K562 (cell line): ENCODE data around the gene PIK3CG. TPM values are rescaled to one million over a fixed set of nuclear protein-coding genes. Genes with fewer than 3 reads are reported as not detected.

Source experiments
- DIDO1 ChIP-seq: fragments of 450-650 bp; IDR thresholded peaks from 2 replicates; pipeline ENCODE4 v1.6.1; 2016; ENCODE audit warnings: low read depth, missing biosample characterization, missing genetic modification characterization
- DPF2 ChIP-seq: fragments of 450-650 bp; IDR thresholded peaks from 2 replicates; pipeline ENCODE4 v1.6.1; 2016
- HNRNPH1 ChIP-seq: fragments of 200-400 bp; formaldehyde crosslinking; optimal IDR thresholded peaks from 2 replicates; pipeline ENCODE3; 2017; ENCODE audit warnings: low read depth, mild to moderate bottlenecking, low read length, moderate library complexity
- ILF3 ChIP-seq: fragments of 450-650 bp; IDR thresholded peaks from 2 replicates; pipeline ENCODE4 v1.6.1; 2018; ENCODE audit warnings: antibody characterized with exemption, mild to moderate bottlenecking, moderate library complexity, borderline replicate concordance
- KDM4B ChIP-seq, 2 experiments: fragments of 450-650 bp in 1 of 2; sonication (generic) in 1 of 2; IDR thresholded peaks; 2 replicates each; pipeline ENCODE4 v1.6.1; 2016 to 2017; ENCODE audit warnings: borderline replicate concordance in 2 of 2, antibody characterized with exemption in 1 of 2, low read depth in 1 of 2, mild to moderate bottlenecking in 1 of 2
- RAD51 ChIP-seq: fragments of 450-650 bp; IDR thresholded peaks from 2 replicates; pipeline ENCODE4 v1.7.1; 2016; ENCODE audit warnings: low read depth, mild to moderate bottlenecking, borderline replicate concordance
- RBM15 ChIP-seq: fragments of 200-400 bp; formaldehyde crosslinking; IDR thresholded peaks from 2 replicates; pipeline ENCODE4 v1.6.1; 2018; ENCODE audit warnings: mild to moderate bottlenecking, low read length, moderate library complexity; ENCODE audit not compliant: insufficient read depth
- RBM34 ChIP-seq: fragments of 200-400 bp; formaldehyde crosslinking; IDR thresholded peaks from 2 replicates; pipeline ENCODE4 v1.6.1; 2018; ENCODE audit warnings: low read length, borderline replicate concordance; ENCODE audit not compliant: insufficient read depth
- TGIF2 ChIP-seq: sonication (generic); formaldehyde crosslinking; IDR thresholded peaks from 2 replicates; pipeline ENCODE4 v1.8.1; 2022; ENCODE audit warnings: mild to moderate bottlenecking, missing genetic modification reagents, moderate library complexity
- ZNF232 ChIP-seq: sonication (generic); formaldehyde crosslinking; IDR thresholded peaks from 2 replicates; pipeline ENCODE4 v1.8.0; 2022; ENCODE audit warnings: mild to moderate bottlenecking, missing genetic modification reagents
- ZNF311 ChIP-seq: fragments of 250-450 bp; sonication (Bioruptor Pico); IDR thresholded peaks from 2 replicates; pipeline ENCODE4 v1.4.0; 2020; ENCODE audit warnings: mild to moderate bottlenecking, moderate library complexity
- ZNF551 ChIP-seq: fragments of 250-450 bp; sonication (Bioruptor Pico); IDR thresholded peaks from 2 replicates; pipeline ENCODE4 v1.5.0; 2021; ENCODE audit warnings: mild to moderate bottlenecking, moderate library complexity
- polyA plus RNA-seq, 8 experiments: library from polyadenylated mRNA; depleted of rRNA in 4 of 8; stranded (reverse) in 5 of 8; unstranded in 3 of 8; fragments of >200 nt; fragmentation: Nextera tagmentation in 2 of 8; fragmentation: Illumina TruSeq in 1 of 8; extraction: Ambion mirVana in 2 of 8; extraction: Trizol in 1 of 8; gene quantifications; 2 replicates each; pipeline versions ENCODE4 v1.2.1 to v1.2.3, GENCODE V29; 2011 to 2014; ENCODE audit warnings: inconsistent platforms in 1 of 8, missing spikeins in 1 of 8
- total RNA-seq, 7 experiments: library from RNA; depleted of rRNA in 6 of 7; stranded (reverse); fragments of >200 nt in 6 of 7; fragmentation: Illumina TruSeq in 2 of 7; extraction: Trizol in 2 of 7; gene quantifications; 2 replicates each; pipeline versions ENCODE4 v1.2.1 to v1.2.3, GENCODE V29; 2011 to 2021; ENCODE audit warnings: low replicate concordance in 1 of 7
- TF ChIP-seq, protein P1 (sequence below): fragments of 250-450 bp; sonication (Bioruptor Pico); IDR thresholded peaks from 2 replicates; pipeline ENCODE4 v1.5.0; 2021; ENCODE audit warnings: mild to moderate bottlenecking, moderate library complexity
- TF ChIP-seq, protein P2 (sequence below): fragments of 450-650 bp; formaldehyde crosslinking; IDR thresholded peaks from 2 replicates; pipeline ENCODE4 v1.4.0; 2020; ENCODE audit warnings: mild to moderate bottlenecking, moderate library complexity
- TF ChIP-seq, protein P3 (sequence below): sonication (generic); formaldehyde crosslinking; IDR thresholded peaks from 2 replicates; pipeline ENCODE4 v1.8.0; 2023; ENCODE audit warnings: mild to moderate bottlenecking, missing genetic modification reagents
- TF ChIP-seq, protein P4 (sequence below): sonication (generic); formaldehyde crosslinking; IDR thresholded peaks from 2 replicates; pipeline ENCODE4 v1.8.0; 2022; ENCODE audit warnings: mild to moderate bottlenecking, missing genetic modification reagents

Gene PIK3CG
- total and polyA plus RNA-seq, 9 of the 15 experiments (the other 6 are each of a cell fraction or from before 2014, with no cell fraction given), result 5.3 to 42.5 (median 29.0) TPM

DNA sequence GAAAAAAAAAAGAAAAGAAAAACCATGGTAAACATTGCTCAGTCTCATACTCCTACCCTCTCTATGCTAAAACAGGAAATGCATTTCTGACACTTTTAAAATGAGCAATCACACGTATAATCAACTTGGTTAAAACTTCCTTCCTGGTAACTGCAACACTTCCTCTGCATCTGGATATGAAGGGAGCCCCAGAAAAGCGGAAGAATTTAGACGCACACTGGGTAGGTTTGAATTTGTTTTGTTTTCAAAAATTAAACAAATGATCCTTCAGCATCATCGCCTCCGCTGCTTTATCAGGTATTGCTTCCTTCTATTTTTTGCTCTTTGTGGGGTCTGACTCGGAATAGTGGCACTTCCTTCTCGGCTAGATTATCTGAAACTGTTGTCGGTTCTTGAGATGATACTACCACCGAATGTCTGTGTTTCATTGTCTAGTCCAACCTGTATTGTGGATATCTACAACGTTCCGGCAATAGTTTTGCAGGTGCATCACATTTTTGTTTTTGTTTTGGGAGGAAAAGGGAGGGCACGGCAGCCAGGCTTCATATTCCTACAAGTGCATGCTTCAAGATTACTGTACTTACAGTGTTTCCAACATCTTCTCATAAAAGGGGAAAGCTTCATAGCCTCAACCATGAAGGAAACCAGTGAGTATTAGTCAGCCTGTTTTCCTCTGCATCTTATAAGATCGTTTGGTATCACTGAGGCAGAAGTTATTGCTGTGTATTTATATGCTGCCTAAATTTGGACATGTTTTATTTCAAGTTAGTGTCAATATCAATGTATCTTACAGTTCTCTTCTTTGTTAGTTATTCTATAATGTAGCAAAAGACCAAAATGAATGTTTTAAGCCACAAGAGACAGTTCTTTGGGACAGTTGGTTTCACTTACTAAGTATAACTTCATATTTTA, at the start of gene PIK3CG (continued):
- TF ChIP-seq, protein P1, sequence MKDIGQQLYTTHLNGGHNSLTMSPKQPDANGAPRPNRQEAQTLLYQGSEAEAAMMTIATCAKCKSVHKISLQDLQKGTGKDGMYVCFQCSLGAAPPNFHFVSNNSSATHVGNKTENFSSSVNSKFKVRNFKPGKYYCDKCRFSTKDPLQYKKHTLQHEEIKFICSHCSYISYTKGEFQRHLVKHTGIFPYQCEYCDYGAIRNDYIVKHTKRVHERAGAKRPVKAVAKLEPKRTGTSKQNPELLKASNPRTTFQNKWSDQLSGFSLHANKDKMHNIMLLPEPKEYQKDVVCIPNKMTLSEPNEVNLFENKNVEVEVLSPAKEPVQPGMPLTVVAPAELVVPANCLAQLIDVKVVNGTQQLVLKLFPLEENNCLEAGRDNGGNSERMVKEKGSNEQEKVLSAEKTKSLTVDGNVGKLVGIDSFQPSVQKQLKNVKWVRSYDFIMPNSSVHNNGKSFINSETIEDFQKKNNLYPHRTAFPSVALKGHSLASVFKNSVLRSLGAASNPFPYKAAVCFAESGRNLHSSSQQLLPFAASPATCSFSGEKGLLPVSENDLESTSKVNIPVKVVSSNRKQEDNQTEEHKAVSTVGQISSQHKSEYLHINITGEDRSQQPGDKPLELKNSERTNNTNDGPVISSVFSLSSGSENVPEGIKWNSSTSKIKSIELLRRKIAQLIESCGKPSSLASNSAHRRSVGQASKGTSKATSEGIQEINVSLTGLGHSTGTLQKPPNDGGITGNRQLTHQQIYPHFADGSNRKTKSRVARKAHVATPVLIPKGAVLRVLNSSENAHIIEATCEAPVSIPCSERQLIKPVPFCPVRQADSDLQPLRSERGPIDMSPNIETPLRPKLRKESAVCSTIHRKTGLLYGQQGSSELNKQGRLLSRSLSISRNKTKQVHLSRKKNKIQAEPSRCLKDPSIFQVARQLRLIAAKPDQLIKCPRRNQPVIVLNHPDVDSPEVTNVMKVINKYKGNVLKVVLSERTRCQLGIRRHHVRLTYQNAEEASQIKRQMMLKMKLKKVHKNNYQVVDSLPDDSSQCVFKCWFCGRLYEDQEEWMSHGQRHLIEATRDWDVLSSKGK (CRISPR knock-in tag), result no peak
- TF ChIP-seq ZNF551 (CRISPR knock-in tag), result peak; percentile 64; the same call in 1 of the 2 replicates
- TF ChIP-seq TGIF2 (CRISPR knock-in tag), result no peak
- TF ChIP-seq ZNF232 (CRISPR knock-in tag), result no peak
- TF ChIP-seq KDM4B (IDR thresholded peaks at IDR 0.05; ENCODE audit: borderline replicate concordance in 2 of 2, low read depth in 1 of 2), result no peak
- TF ChIP-seq, protein P2, sequence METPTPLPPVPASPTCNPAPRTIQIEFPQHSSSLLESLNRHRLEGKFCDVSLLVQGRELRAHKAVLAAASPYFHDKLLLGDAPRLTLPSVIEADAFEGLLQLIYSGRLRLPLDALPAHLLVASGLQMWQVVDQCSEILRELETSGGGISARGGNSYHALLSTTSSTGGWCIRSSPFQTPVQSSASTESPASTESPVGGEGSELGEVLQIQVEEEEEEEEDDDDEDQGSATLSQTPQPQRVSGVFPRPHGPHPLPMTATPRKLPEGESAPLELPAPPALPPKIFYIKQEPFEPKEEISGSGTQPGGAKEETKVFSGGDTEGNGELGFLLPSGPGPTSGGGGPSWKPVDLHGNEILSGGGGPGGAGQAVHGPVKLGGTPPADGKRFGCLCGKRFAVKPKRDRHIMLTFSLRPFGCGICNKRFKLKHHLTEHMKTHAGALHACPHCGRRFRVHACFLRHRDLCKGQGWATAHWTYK (CRISPR knock-in tag), result peak; percentile 14; the same call in 1 of the 2 replicates
- peak; percentile 72 for TF ChIP-seq DPF2
- TF ChIP-seq ILF3, result no peak
- TF ChIP-seq HNRNPH1, result no peak
- no peak for TF ChIP-seq RAD51
- no peak for TF ChIP-seq DIDO1
- no peak for TF ChIP-seq RBM34
- TF ChIP-seq RBM15, result no peak
- TF ChIP-seq, protein P3, sequence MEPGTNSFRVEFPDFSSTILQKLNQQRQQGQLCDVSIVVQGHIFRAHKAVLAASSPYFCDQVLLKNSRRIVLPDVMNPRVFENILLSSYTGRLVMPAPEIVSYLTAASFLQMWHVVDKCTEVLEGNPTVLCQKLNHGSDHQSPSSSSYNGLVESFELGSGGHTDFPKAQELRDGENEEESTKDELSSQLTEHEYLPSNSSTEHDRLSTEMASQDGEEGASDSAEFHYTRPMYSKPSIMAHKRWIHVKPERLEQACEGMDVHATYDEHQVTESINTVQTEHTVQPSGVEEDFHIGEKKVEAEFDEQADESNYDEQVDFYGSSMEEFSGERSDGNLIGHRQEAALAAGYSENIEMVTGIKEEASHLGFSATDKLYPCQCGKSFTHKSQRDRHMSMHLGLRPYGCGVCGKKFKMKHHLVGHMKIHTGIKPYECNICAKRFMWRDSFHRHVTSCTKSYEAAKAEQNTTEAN (CRISPR knock-in tag), result no peak
- TF ChIP-seq, protein P4, sequence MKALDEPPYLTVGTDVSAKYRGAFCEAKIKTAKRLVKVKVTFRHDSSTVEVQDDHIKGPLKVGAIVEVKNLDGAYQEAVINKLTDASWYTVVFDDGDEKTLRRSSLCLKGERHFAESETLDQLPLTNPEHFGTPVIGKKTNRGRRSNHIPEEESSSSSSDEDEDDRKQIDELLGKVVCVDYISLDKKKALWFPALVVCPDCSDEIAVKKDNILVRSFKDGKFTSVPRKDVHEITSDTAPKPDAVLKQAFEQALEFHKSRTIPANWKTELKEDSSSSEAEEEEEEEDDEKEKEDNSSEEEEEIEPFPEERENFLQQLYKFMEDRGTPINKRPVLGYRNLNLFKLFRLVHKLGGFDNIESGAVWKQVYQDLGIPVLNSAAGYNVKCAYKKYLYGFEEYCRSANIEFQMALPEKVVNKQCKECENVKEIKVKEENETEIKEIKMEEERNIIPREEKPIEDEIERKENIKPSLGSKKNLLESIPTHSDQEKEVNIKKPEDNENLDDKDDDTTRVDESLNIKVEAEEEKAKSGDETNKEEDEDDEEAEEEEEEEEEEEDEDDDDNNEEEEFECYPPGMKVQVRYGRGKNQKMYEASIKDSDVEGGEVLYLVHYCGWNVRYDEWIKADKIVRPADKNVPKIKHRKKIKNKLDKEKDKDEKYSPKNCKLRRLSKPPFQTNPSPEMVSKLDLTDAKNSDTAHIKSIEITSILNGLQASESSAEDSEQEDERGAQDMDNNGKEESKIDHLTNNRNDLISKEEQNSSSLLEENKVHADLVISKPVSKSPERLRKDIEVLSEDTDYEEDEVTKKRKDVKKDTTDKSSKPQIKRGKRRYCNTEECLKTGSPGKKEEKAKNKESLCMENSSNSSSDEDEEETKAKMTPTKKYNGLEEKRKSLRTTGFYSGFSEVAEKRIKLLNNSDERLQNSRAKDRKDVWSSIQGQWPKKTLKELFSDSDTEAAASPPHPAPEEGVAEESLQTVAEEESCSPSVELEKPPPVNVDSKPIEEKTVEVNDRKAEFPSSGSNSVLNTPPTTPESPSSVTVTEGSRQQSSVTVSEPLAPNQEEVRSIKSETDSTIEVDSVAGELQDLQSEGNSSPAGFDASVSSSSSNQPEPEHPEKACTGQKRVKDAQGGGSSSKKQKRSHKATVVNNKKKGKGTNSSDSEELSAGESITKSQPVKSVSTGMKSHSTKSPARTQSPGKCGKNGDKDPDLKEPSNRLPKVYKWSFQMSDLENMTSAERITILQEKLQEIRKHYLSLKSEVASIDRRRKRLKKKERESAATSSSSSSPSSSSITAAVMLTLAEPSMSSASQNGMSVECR (CRISPR knock-in tag), result no peak
- no peak for TF ChIP-seq ZNF311 (CRISPR knock-in tag)
